ENCODE data around the gene ADRA1B.

Gene ADRA1B

GRCh38 chr5:159955056-159955624 lies 38.9 kb downstream of the ADRA1B start:
- TF ChIP-seq CREB1 (IDR thresholded peaks at IDR 0.05; ENCODE audit: low read depth), result no peak
- no peak for TF ChIP-seq TAF1 (IDR thresholded peaks at IDR 0.05; ENCODE audit: low read depth)
- no peak for TF ChIP-seq CEBPB (IDR thresholded peaks at IDR 0.05)
- TF ChIP-seq NFIC (IDR thresholded peaks at IDR 0.05), result no peak

DNA sequence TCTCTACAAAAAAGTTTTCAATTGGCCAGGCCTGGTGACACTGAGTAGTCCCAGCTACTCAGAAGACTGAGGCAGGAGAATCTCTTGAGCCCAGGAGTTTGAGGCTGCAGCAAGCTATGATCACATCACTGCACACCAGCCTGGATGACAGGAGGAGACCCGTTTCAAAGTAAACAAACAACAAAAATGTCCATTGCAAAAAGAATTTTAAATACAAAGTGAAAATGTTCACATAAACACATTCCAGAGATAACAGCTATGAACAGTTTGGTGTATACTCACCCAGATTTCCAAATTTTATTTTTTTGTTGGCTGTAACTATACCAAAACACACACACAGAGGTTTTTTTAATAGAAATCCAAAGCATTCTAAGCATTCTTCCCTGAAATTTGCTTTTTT lies 39.8 kb downstream of the ADRA1B start:
- TF ChIP-seq TCF12 (IDR thresholded peaks at IDR 0.05; ENCODE audit: low read depth) (no peak), TEAD4 (IDR thresholded peaks at IDR 0.05) (no peak), YY1 (IDR thresholded peaks at IDR 0.05; ENCODE audit: low read depth) (no peak), CEBPB (IDR thresholded peaks at IDR 0.05) (no peak), TAF1 (IDR thresholded peaks at IDR 0.05; ENCODE audit: low read depth) (no peak), CREB1 (IDR thresholded peaks at IDR 0.05; ENCODE audit: low read depth) (no peak), MAX (IDR thresholded peaks at IDR 0.05) (no peak), REST (IDR thresholded peaks at IDR 0.05; ENCODE audit: low read depth) (no peak), FOXM1 (IDR thresholded peaks at IDR 0.05; ENCODE audit: borderline replicate concordance, low read depth) (no peak), RAD21 (IDR thresholded peaks at IDR 0.05; ENCODE audit: low read depth) (no peak), EP300 (IDR thresholded peaks at IDR 0.05; ENCODE audit: borderline replicate concordance) (no peak), NFIC (IDR thresholded peaks at IDR 0.05) (no peak), EGR1 (IDR thresholded peaks at IDR 0.05) (no peak), ZBTB7A (IDR thresholded peaks at IDR 0.05; ENCODE audit: low read depth) (no peak)
- TF ChIP-seq, protein P1, sequence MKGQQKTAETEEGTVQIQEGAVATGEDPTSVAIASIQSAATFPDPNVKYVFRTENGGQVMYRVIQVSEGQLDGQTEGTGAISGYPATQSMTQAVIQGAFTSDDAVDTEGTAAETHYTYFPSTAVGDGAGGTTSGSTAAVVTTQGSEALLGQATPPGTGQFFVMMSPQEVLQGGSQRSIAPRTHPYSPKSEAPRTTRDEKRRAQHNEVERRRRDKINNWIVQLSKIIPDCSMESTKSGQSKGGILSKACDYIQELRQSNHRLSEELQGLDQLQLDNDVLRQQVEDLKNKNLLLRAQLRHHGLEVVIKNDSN (IDR thresholded peaks at IDR 0.05), result no peak

DNA sequence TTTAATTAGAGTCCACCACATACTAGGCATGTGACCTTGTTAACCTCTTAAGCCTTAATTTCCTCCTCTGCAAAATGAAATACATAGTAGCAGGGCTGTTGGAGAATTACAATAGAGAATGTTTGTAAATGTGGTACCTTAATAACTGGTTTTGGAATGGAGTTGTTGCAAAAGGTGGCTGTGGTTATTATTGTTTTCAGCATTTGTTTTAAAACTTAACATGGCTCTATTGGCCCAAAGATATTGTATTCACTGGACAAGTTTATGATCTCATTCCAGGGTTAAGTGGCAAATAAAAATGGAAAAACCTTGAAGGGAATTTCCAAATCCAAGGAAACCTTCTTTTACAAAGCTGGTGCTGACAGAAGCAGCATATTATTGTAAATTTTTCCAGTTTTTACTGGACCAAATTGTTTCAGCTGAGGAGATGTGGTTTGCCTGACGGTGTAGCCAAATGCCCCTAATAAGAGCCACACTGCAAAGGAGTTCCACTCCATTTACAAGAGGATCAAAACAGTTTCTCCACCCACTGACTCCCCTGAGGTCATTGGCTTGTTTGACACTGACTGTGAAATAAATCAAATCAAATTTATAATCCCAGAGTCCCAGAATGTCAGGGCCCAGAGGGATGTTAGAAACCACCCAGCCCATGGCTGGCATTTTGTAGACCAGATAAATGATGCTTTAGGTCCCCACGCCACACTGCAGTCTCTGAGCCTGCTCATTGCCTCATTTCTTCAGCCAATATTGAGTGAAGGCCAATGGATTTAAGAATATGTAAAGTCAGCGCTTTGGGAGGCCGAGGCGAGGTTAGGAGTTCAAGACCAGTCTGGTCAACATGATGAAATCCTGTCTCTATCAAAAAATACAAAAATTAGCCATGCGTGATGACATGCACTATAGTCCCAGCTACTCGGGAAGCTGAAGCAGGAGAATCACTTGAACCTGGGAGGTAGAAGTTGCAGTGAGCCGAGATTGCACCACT lies 45.2 kb downstream of the ADRA1B start:
- TF ChIP-seq EGR1 (IDR thresholded peaks at IDR 0.05), result no peak

DNA sequence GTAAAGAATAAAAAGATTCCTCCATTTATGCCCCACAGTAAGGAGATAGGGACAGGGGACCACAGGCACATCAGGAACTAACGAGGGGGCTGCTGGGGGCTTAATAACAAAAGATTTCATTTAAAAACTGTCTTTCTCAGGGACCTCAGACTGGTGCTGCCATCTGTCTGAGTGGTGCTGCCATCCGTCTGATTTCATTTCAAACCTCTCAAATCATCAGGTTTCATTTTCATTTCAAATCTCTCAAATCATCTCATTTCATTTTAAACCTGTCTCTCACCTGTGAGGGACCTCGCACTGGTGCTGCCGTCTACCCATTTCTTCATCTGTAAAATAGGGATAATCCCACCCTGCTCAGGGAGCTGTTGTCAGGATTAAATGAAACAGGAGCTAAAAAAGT lies 45.9 kb downstream of the ADRA1B start:
- TF ChIP-seq CREB1 (IDR thresholded peaks at IDR 0.05; ENCODE audit: low read depth), result no peak
- no peak for TF ChIP-seq FOXM1 (IDR thresholded peaks at IDR 0.05; ENCODE audit: borderline replicate concordance, low read depth)
- no peak for TF ChIP-seq TEAD4 (IDR thresholded peaks at IDR 0.05)
- TF ChIP-seq, protein P1 (IDR thresholded peaks at IDR 0.05), result no peak
- no peak for TF ChIP-seq MAX (IDR thresholded peaks at IDR 0.05)
- TF ChIP-seq TCF12 (IDR thresholded peaks at IDR 0.05; ENCODE audit: low read depth), result no peak

GRCh38 chr5:159963935-159964334 lies 47.7 kb downstream of the ADRA1B start:
- TF ChIP-seq, protein P1 (IDR thresholded peaks at IDR 0.05), result no peak
- no peak for TF ChIP-seq CREB1 (IDR thresholded peaks at IDR 0.05; ENCODE audit: low read depth)
- no peak for TF ChIP-seq MAX (IDR thresholded peaks at IDR 0.05)
- no peak for TF ChIP-seq EGR1 (IDR thresholded peaks at IDR 0.05)
- no peak for TF ChIP-seq TAF1 (IDR thresholded peaks at IDR 0.05; ENCODE audit: low read depth)
- no peak for TF ChIP-seq TEAD4 (IDR thresholded peaks at IDR 0.05)
- TF ChIP-seq REST (IDR thresholded peaks at IDR 0.05; ENCODE audit: low read depth), result no peak
- no peak for TF ChIP-seq TCF12 (IDR thresholded peaks at IDR 0.05; ENCODE audit: low read depth)
- no peak for TF ChIP-seq EP300 (IDR thresholded peaks at IDR 0.05; ENCODE audit: borderline replicate concordance)
- no peak for TF ChIP-seq FOXM1 (IDR thresholded peaks at IDR 0.05; ENCODE audit: borderline replicate concordance, low read depth)
- TF ChIP-seq YY1 (IDR thresholded peaks at IDR 0.05; ENCODE audit: low read depth), result no peak
- no peak for TF ChIP-seq RAD21 (IDR thresholded peaks at IDR 0.05; ENCODE audit: low read depth)
- no peak for TF ChIP-seq NFIC (IDR thresholded peaks at IDR 0.05)
- no peak for TF ChIP-seq ZBTB7A (IDR thresholded peaks at IDR 0.05; ENCODE audit: low read depth)
- no peak for TF ChIP-seq CEBPB (IDR thresholded peaks at IDR 0.05)
